GM12878 (cell line): ENCODE data around the gene BANP. TPM values are rescaled to one million over a fixed set of nuclear protein-coding genes. Genes with fewer than 3 reads are reported as not detected.
A peak's percentile ranks its signal among the peaks of the same experiment; 100 is the strongest.

Source experiments
- ATAC-seq: fragments of 200-7000 bp; cut with Tn5 transposase; 3 replicates; pipeline ENCODE4 v1.9.1; 2020; ENCODE audit warnings: mild to moderate bottlenecking, moderate library complexity
- BruUV-seq: library from RNA; stranded (reverse); fragments of 400-500 nt; replicated peaks from 2 replicates; lab custom pipeline; 2021; lab: Mats Ljungman, UMichigan
- CTCF ChIA-PET: fragments of 300-600 bp; sonication (Branson Sonifier 250); formaldehyde crosslinking; extraction: SDS; loops from one replicate; lab custom pipeline; 2021; ENCODE audit warnings: inconsistent platforms; lab: Yijun Ruan, JAX
- POLR2A ChIA-PET: fragments of 350-600 bp; formaldehyde crosslinking; extraction: SDS; loops from one replicate; lab custom pipeline; 2021; ENCODE audit warnings: inconsistent platforms; lab: Charles Lee
- RAD21 ChIA-PET: fragments of 300-600 bp; sonication (Branson Sonifier 250); formaldehyde crosslinking; loops from one replicate; lab custom pipeline; 2023; ENCODE audit warnings: antibody characterized with exemption; ENCODE audit not compliant: unreplicated experiment; lab: Charles Lee
- SMC1A ChIA-PET: fragments of 300-600 bp; sonication (Branson Sonifier 250); formaldehyde crosslinking; loops from one replicate; lab custom pipeline; 2023; ENCODE audit not compliant: unreplicated experiment, uncharacterized antibody; lab: Charles Lee
- DNase-seq: peaks from one replicate; pipeline ENCODE4 v3.0.0-alpha.2; 2011; ENCODE audit warnings: low read depth, low spot score
- FAIRE-seq: peaks from 3 replicates; lab custom pipeline; 2011; peaks lifted over from hg19 to GRCh38; lab: Jason Lieb, UNC
- H2AFZ ChIP-seq: 2 replicates; pipeline ENCODE4 v1.6.0; 2011; ENCODE audit warnings: low read depth, low read length, control low read depth; ENCODE audit not compliant: control insufficient read depth
- H3K27ac ChIP-seq: 2 replicates; pipeline ENCODE4 v1.5.1; 2011; ENCODE audit warnings: control low read depth; ENCODE audit not compliant: control insufficient read depth, insufficient read depth
- H3K27me3 ChIP-seq, 2 experiments: replicated peaks in 1 of 2; 2 replicates each; pipeline versions ENCODE4 v1.6.0 to v1.6.1; 2011; ENCODE audit warnings: low read length in 1 of 2; ENCODE audit not compliant: control insufficient read depth in 2 of 2, insufficient read depth in 2 of 2
- H3K36me3 ChIP-seq, 2 experiments: 2 replicates each; pipeline ENCODE4 v1.5.1; 2011; ENCODE audit warnings: low read length in 1 of 2; ENCODE audit not compliant: control insufficient read depth in 2 of 2, insufficient read depth in 2 of 2
- H3K4me1 ChIP-seq: 2 replicates; pipeline ENCODE4 v1.6.1; 2011; ENCODE audit warnings: mild to moderate bottlenecking, low read length, moderate library complexity, mixed read lengths; ENCODE audit not compliant: control insufficient read depth, insufficient read depth
- H3K4me2 ChIP-seq: 2 replicates; pipeline ENCODE4 v1.6.0; 2011; ENCODE audit warnings: control low read depth; ENCODE audit not compliant: control insufficient read depth, insufficient read depth
- H3K4me3 ChIP-seq: fragments of 200-600 bp; sonication (generic); 2 replicates; pipeline ENCODE4 v1.5.1; 2016
- H3K79me2 ChIP-seq: 2 replicates; pipeline ENCODE4 v1.6.0; 2011; ENCODE audit warnings: low read length; ENCODE audit not compliant: control insufficient read depth, insufficient read depth
- H3K9ac ChIP-seq: 2 replicates; pipeline ENCODE4 v1.8.0; 2011; ENCODE audit warnings: low read length, control low read depth, mixed read lengths; ENCODE audit not compliant: control insufficient read depth, insufficient read depth
- H3K9me3 ChIP-seq: replicated peaks from 3 replicates; pipeline ENCODE4 v1.5.1; 2011; ENCODE audit warnings: mild to moderate bottlenecking, low read length; ENCODE audit not compliant: control insufficient read depth, insufficient read depth
- H4K20me1 ChIP-seq: 2 replicates; pipeline ENCODE4 v1.6.0; 2011; ENCODE audit not compliant: control insufficient read depth, insufficient read depth
- CEBPZ ChIP-seq: fragments of 150-350 bp; IDR thresholded peaks from 2 replicates; pipeline ENCODE4 v1.6.1; 2016; ENCODE audit warnings: low read depth, low read length
- E2F4 ChIP-seq: IDR thresholded peaks from 2 replicates; pipeline ENCODE4 v1.6.1; 2012; ENCODE audit warnings: low read depth, low read length, improper control_type of control experiment
- EGR1 ChIP-seq, 2 experiments: IDR thresholded peaks; 1 replicate in 1 of 2; 2 replicates in 1 of 2; pipeline ENCODE4 v1.6.1; 2011 to 2012; ENCODE audit warnings: low read depth in 2 of 2, low read length in 2 of 2, borderline replicate concordance in 1 of 2, mild to moderate bottlenecking in 1 of 2, moderate library complexity in 1 of 2
- HDGF ChIP-seq: fragments of 450-650 bp; IDR thresholded peaks from 2 replicates; pipeline ENCODE4 v1.6.1; 2016; ENCODE audit warnings: antibody characterized with exemption
- IRF4 ChIP-seq: IDR thresholded peaks from 2 replicates; pipeline ENCODE4 v1.6.1; 2011; ENCODE audit warnings: low read depth, low read length
- MEF2B ChIP-seq: fragments of 450-650 bp; IDR thresholded peaks from 2 replicates; pipeline ENCODE4 v1.6.1; 2018; ENCODE audit warnings: mild to moderate bottlenecking, moderate library complexity; ENCODE audit not compliant: partially characterized antibody, poor library complexity, severe bottlenecking
- MYB ChIP-seq: fragments of 150-350 bp; IDR thresholded peaks from 2 replicates; pipeline ENCODE4 v1.6.1; 2014; ENCODE audit warnings: mild to moderate bottlenecking, low read depth, low read length, borderline replicate concordance
- NFYA ChIP-seq: IDR thresholded peaks from 2 replicates; pipeline ENCODE4 v1.6.1; 2011; ENCODE audit warnings: low read depth, mild to moderate bottlenecking, low read length, improper control_type of control experiment, borderline replicate concordance
- NR2C2 ChIP-seq: IDR thresholded peaks from 2 replicates; pipeline ENCODE4 v1.6.1; 2011; ENCODE audit warnings: borderline replicate concordance, low read depth; ENCODE audit not compliant: control insufficient read depth, insufficient read length
- TARDBP ChIP-seq: IDR thresholded peaks from 2 replicates; pipeline ENCODE4 v1.6.1; 2016; ENCODE audit warnings: borderline replicate concordance
- YY1 ChIP-seq: IDR thresholded peaks from 2 replicates; pipeline ENCODE4 v1.6.1; 2011; ENCODE audit warnings: low read depth, mild to moderate bottlenecking, low read length
- ZNF207 ChIP-seq: fragments of 450-650 bp; IDR thresholded peaks from 2 replicates; pipeline ENCODE4 v1.6.1; 2014; ENCODE audit warnings: antibody characterized with exemption, mild to moderate bottlenecking, borderline replicate concordance
- ZNF274 ChIP-seq: IDR thresholded peaks from one replicate; pipeline ENCODE4 v1.8.0; 2011; ENCODE audit not compliant: insufficient read length, insufficient read depth
- WGBS: methylation state at CpG from one replicate; pipeline ENCODE4 v1.1.6; 2016; ENCODE audit warnings: low lambda C conversion rate; ENCODE audit not compliant: insufficient replicate concordance, insufficient coverage; ENCODE audit errors: missing lambda C conversion rate; 5-methylcytosine and 5-hydroxymethylcytosine counted together
- in situ Hi-C: fragments of 300-500 bp; cut with MboI; formaldehyde crosslinking; loops from 9 replicates; pipeline ENCODE4 v1.14.3; 2018; ENCODE audit warnings: mixed read lengths
- intact Hi-C: fragments of 100-400 bp; cut with micrococcal nuclease; formaldehyde crosslinking; loops from one replicate; pipeline ENCODE4 v1.14.2; 2022; ENCODE audit not compliant: unreplicated experiment
- polyA plus RNA-seq, 11 experiments: library from polyadenylated mRNA; depleted of rRNA in 4 of 11; unstranded in 6 of 11; stranded (reverse) in 5 of 11; fragments of >200 nt; fragmentation: Nextera tagmentation in 4 of 11; fragmentation: Illumina TruSeq in 1 of 11; extraction: Ambion mirVana in 4 of 11; extraction: Trizol in 1 of 11; gene quantifications; 1 replicate in 1 of 11; 2 replicates in 10 of 11; pipeline versions ENCODE4 v1.2.1 to v1.2.3, GENCODE V29; 2011 to 2016; ENCODE audit warnings: inconsistent platforms in 2 of 11, missing spikeins in 2 of 11, low read depth in 1 of 11
- total RNA-seq, 4 experiments: library from RNA; depleted of rRNA in 3 of 4; stranded (reverse); fragments of >200 nt in 3 of 4; fragmentation: Illumina TruSeq in 1 of 4; extraction: Trizol in 1 of 4; gene quantifications; 2 replicates each; pipeline versions ENCODE4 v1.2.1 to v1.2.3, GENCODE V29; 2013 to 2021
- TF ChIP-seq, protein P1 (sequence below): fragments of 450-650 bp; IDR thresholded peaks from 2 replicates; pipeline ENCODE4 v1.6.1; 2018; ENCODE audit warnings: borderline replicate concordance, mild to moderate bottlenecking; ENCODE audit not compliant: partially characterized antibody

BANP gene
- total and polyA plus RNA-seq, 10 of the 15 experiments (the other 5 are each of a cell fraction or from before 2014, with no cell fraction given): 3.9 to 21.9 (median 12.2) TPM

DNA sequence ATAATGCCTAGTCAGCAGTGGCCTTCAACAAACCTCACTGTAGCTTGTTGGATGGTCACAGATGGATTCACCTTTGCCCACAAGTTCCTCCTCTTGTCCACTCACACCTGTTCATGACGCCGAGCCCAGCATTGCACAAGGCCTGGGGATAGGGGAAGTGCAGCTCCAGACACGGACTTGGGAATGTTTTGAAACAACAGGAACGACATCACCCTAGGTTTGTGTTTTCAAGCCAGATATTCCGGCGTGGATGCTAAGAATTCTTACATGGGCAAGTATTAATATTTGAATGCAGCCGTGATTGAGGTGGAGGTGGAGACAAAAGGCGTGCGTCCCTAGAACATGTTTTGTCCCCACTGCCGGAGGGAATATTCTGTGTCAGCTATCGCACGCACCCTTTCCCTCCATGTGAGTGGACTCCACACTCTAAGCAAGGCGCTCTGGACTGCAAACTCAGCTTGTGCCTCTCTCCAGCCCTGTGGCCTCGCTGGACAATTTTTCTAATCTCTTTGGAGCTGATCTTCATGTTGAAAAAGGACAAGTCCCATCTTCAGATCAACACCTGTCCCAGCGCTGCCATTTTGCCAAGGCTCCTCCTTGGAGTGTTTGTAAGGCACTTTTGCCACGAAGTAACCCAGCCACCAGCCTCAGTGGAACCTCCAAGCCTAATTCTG is 2.0 kb upstream of the BANP start:
- H2AFZ ChIP-seq: peak overlapping the region; percentile 52
- H3K79me2 ChIP-seq: peaks cover 27% of the 10 kb centered on the region
- intact Hi-C loops (no loop called here), in situ Hi-C loops (no loop called here)
- ATAC-seq (no peak), DNase-seq (no peak), FAIRE-seq (no peak)
- H3K4me1 ChIP-seq: peaks cover 8% of the 10 kb centered on the region; the same call in 1 of the 2 replicates
- no peaks in the 10 kb centered on the region for H3K36me3 ChIP-seq
- TF ChIP-seq MYB (no peak), E2F4 (no peak), ZNF274 (no peak), IRF4 (no peak), YY1 (no peak), EGR1 (IDR thresholded peaks at IDR 0.05; ENCODE audit: borderline replicate concordance in 1 of 2, low read depth in 2 of 2, low read length in 2 of 2) (no peak), NR2C2 (no peak), TARDBP (no peak), ZNF207 (no peak), CEBPZ (no peak), HDGF (no peak), MEF2B (no peak), NFYA (no peak)
- TF ChIP-seq, protein P1, sequence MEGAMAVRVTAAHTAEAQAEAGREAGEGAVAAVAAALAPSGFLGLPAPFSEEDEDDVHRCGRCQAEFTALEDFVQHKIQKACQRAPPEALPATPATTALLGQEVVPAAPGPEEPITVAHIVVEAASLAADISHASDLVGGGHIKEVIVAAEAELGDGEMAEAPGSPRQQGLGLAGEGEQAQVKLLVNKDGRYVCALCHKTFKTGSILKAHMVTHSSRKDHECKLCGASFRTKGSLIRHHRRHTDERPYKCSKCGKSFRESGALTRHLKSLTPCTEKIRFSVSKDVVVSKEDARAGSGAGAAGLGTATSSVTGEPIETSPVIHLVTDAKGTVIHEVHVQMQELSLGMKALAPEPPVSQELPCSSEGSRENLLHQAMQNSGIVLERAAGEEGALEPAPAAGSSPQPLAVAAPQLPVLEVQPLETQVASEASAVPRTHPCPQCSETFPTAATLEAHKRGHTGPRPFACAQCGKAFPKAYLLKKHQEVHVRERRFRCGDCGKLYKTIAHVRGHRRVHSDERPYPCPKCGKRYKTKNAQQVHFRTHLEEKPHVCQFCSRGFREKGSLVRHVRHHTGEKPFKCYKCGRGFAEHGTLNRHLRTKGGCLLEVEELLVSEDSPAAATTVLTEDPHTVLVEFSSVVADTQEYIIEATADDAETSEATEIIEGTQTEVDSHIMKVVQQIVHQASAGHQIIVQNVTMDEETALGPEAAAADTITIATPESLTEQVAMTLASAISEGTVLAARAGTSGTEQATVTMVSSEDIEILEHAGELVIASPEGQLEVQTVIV: no peak
- H3K4me3 ChIP-seq: no peak overlapping the region
- no peaks in the 10 kb centered on the region for H4K20me1 ChIP-seq
- WGBS: 66% methylated on average over 16 of the region's 16 CpGs
- no peak overlapping the region for H3K27ac ChIP-seq
- ChIA-PET POLR2A (interaction anchor here (1.5 kb wide), 1 partner anchor 23 kb away, joined by 6 read pairs; no protein-coding TSS in a partner anchor), RAD21 (no interaction called here), CTCF (interaction anchor here (1.3 kb wide), 1 partner anchor 78 kb away, joined by 5 read pairs; no protein-coding TSS in a partner anchor), SMC1A (no interaction called here)
- no peak overlapping the region for H3K9ac ChIP-seq
- H3K27me3 ChIP-seq: no peaks in the 10 kb centered on the region
- no peaks in the 10 kb centered on the region for H3K9me3 ChIP-seq
- BruUV-seq: no TSS peak
- H3K4me2 ChIP-seq: no peak overlapping the region
